Activated CD8-positive, alpha-beta memory T cell treated with anti-CD3 and anti-CD28 coated beads for 1 hour (primary cell): ENCODE measurements around the gene TEAD1.

ENCODE experiments used
- DNase-seq, 2 donors: peaks; one replicate each; pipeline ENCODE4 v3.0.0-alpha.2; 2020; ENCODE audit warnings: low read depth in 1 of 2; ENCODE audit errors: extremely low read depth in 1 of 2

Gene TEAD1

DNA sequence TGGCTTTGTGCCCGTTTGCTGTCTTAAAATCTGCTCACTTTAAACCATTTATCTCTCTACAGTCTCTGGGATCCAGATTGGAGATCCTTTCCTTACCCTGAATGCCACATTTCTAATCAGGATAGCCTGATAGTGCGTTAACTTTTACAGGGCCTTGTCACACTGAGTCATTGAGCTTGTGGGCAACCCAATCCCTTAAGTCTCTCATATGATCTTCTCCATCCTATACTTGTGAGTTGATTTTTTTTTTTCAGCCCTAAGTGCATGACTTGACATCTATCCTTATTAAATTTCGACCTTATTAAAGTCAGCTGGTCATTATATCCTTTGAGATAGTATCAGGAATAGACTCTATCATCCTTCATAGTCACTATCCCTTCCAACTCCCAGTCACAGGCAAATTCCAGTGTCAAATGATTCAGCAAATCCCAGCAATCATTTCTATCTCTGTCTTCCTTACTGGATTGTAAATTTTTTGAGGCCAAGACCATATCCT lies 57.7 kb downstream of the TEAD1 start:
- no peak for DNase-seq

DNA sequence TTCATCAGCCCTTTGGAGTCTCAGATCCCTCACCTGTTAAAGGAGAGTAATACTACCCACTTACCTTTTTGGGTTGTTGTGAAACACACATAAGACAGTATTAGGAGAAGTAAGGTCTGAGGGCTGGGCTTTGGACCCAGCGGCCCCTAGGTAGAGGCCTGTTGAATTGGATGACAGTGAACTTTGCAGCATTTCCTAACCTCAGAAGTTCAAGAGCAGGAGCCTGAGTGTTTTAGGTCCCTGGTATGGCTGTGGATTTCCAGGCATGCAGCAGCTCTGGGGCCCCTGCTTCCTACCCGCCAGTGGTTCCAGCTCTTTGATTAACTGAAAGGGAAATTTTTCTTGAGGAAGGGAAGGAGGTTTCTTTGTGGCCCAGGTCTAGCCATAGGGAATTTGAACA lies 58.9 kb downstream of the TEAD1 start:
- no peak for DNase-seq

DNA sequence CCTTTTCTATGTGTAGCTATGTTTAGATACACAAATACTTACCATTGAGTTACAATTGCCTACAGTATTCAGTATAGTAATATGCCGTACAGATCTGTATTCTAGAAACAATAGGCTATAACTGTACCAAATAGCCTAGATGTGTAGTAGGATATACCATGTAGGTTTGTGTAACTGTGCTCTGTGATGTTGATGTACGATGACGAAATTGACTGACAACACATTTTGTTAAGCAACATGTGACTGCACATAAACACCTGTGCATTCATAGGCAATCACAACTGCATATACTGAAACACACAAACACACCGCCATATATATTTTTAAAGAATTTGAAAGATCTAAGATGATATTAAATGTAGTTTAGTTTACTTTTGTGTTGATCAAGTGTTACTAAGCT lies 60.4 kb downstream of the TEAD1 start:
- no peak for DNase-seq

DNA sequence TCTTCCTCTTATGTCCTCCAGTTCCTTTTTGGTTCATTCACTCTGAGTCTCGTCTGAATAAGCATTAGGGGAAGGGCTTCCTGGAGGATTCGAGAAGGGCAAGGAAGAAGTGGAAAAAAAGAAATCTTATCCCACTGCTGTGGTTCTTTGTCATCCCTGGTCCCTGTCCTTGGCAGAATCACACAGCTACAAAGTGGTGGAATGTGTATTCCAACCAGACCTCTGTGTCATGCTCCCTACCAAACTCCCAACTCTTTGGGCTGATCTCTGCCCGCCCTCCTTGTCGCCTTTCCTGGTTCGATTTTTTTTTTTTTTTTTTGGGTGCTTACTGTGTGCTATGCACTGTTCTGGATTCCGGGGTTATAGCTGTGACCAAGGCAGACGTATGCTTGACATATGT lies 61.0 kb downstream of the TEAD1 start:
- DNase-seq = no peak

DNA sequence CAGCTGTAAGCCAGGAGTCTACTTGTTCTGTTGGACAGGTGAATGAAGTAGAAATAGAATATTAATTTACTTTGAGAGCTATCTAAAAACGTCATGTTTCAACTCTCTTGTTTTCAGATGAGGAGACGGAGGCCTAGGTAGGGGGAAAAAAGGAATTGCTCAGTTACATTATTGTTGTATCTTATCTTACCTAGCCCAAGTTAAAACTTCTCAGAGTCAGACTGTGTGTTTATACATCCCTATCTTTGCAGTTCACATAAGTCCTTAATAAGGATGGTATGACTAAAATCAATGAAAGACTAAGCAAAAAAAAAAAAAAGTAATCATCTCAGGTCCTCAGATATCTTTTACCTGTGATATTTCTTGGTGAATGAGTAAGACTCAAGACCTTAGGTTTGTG lies 62.8 kb downstream of the TEAD1 start:
- DNase-seq = no peak

DNA sequence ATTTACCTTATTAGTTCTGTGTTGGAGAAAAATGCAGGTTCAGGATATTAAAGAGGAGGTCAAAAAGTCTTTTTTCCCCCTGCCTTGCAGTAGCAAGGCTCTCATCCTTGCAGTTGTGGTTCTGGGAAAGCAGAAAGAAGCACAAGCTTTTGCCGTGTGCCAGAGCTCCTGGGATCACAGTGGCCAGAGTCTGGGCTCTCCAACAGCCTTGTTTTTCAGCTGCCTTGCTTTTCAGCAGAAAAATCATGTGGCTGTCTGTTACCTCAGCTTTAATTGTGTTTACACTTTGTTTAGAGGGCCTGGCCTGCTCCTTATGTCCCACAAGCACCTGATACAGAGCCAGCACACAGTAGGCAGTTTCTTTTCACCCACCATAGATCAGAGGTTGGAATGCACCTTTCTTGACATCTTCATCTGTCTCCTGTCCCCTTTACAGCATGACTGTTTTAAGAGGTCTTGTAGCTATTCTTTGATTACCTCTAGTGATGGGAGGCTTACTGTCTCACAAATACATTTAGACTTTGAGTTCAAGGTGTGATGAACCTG lies 67.5 kb downstream of the TEAD1 start:
- no peak for DNase-seq

DNA sequence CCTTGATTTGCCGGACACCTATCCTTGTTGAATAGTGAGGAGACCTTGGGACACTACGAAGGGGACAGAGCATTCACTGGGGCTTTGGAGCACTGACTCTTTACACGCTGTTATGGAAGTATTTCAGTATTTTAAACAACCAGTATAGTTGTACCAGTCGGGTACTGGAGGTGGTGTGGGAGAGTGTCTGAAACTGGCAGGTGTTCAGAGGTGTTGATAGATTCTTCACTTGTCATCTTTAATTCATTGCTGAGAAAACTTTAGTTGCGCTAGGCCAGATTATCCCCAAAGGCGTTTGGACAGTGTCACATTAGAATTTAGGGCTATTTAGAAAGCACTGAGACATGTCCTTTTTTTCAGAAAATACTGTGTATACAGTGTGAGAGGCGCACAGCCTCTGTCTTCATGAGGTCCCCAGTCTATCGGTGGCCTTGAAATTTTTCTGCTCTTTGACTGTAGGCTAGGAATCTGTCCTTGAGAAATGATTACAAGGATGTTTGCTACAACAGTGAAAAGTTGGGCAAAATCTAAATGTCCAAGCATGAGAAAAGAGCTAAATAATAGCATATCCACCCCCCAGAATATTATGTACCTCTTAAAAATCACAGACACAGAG lies 69.7 kb downstream of the TEAD1 start:
- no peak for DNase-seq

DNA sequence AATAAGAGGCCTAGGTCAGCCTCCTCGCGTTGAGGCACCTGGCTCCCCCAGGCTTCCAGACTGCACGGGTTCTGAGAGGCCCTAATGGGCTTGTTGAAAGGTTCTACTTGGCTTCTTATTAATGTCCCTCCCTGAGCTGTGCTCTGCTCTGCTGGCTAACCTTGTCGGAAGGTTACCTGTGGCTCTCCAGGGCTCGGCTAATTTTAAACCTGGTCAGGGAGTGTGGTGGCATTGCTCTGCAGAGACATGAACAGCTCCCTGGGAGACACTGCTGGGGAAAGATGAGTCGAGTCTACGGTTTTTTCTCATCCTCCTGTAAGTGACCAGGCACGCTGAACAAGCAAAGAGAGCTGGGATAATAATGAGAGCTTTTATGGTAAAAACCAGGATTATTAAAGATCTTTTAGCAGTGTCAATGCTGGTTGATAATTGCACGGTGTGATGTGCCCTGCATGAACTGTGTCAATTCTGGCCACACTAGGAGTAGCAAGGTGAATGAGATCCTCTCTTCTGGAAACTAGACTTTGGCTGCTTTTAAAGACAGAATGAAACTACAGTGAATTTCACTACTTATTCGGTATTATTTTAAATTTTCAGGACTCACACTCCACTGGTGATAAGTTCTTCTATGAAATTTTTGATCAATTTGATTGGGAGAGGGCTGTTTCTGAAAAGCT lies 70.7 kb downstream of the TEAD1 start:
- no peak for DNase-seq

DNA sequence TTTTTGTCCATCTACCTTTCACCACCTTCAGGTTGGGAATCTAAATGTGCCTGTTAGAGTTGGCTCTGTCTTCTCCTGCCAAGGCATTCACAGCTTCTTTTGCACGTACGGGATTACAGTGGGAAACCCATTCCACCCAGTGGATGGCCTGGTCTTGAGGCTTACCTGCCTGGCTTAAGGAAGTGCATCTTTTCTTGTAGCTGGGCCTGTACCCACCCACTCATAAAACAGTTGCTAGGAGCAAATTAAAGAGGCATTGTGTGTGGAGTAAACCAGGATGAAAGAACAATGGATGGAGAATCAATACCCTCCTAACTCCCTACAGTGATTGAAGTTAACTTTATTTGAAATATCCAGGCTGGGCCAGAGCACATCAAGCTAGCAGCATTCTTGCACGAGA lies 71.6 kb downstream of the TEAD1 start:
- no peak for DNase-seq

DNA sequence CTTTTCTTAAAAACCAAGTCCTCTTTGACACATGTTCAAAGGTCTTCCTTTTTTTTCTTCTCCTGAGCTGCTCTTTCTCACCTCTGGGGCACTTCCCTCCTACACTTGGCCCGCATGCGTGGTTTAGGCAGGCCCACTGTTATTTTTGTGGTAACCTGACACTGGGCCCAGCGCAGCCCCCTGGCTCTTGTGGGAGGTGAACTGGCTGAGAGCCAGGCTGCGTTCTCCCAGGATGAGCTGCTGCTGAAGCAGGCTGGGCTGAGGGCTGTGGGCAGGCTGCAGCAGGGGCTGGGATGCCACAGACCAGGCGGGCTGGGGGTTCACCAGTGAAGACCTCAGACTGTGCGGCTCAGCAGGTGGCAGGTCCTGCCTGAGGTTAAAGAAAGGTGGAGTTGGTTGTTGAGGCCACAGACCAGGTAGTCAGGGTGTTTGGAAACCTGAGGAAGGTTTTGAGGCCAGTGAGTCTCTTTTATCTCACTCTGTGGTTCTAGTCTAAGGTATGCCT lies 72.4 kb downstream of the TEAD1 start:
- DNase-seq = no peak

DNA sequence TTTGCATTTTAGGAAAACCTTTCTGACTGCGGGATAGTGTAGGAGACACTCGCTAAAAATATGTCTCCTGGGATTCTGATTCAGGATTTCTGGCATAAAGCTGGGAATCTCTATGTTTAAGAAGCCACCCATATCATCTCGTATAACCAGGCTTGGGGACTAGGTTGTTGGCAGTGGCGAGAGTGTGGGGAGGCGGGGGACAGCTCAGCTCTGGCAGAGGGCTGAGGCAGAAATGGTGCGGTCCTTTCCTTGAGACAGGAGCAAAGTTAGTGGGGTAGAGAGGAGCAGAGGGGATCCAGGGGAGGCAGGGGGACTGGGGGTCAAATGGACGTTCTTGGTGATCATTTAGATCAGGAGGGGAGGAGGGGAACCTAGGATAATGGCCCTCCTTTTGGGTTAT lies 74.3 kb downstream of the TEAD1 start:
- DNase-seq = no peak

DNA sequence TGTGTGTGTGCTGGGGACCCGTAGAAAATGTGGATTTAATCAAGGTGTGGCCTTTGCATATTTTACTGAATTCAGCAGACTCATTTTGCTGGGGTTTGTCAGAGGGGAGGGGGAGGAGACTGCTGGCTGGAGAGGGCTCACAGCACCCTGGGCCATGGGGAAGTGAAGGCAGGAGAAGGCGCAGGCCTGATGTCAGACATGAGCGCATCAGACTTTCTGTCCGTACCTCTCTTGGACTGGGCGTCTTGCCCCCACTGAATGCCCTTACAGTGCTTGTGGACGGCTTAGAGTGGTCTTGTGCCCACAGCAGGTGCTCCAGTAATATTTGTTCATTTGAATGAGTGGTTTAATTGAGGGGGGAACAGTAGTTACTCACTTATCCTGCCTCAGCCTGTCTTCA lies 75.2 kb downstream of the TEAD1 start:
- DNase-seq = no peak

DNA sequence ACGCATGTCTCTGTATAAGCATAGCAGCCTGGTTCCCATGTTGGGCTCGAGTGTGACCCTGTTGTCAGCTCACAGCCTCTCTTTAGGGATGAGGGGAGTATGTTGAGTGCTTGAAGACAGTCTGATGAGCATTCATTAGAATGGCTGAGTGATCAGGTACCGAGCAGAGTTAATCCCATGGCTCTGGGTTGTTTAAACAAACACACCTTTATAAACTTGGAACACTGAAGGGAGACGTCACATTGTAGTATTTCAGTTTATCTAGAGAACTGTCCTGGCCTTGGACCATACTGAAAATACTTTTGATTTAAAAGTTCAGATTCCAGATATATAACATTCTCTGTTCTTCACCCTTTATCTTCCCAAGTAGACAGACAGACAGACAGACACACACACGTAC lies 76.0 kb downstream of the TEAD1 start:
- no peak for DNase-seq

DNA sequence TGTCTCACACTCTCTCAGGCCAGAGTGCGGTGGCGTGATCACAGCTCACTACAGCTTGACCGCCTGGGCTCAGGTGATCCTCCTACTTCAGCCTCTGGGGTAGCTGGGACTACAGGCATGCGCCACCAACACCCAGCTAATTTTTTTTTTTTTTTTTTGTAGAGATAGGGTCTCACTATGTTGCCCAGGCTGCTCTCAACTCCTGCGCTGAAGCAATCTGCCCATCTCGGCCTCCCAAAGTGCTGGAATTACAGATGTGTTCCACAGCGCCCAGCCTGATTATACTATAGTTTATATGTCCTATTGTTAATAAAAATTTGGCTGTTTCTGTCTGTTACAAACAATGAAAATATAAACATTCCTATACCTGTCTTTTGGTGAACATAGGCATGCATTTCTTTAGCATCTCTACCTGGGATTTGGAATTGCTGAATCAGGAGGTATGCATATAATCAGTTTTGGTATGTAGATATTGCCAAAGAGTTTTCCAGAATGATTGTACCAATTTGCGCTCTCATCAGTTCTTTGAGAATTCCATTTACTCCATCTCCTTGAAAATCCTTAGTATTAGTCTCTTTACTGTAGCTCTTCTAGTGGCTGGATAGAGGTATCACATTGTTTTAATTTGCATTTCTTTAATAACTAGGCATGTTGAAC lies 78.8 kb downstream of the TEAD1 start:
- DNase-seq = no peak

DNA sequence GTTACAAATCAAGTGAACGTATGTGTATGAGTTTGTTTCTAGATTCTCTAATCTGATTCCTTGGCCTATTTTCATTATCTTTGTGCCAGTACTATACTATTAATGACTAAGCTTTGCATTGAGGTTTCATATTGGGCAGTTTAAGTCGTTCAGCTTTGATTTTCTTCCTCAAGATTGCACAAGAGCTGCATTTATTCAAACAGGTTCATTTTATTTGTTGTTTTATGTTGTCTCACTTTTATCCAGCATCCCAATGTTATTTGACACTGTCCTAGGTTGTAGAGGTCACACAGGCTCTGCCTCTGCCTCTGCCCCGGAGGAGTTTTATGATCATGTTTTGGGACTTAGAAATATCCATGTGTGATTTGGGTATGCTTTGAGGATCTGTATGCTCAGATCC lies 79.8 kb downstream of the TEAD1 start:
- no peak for DNase-seq

DNA sequence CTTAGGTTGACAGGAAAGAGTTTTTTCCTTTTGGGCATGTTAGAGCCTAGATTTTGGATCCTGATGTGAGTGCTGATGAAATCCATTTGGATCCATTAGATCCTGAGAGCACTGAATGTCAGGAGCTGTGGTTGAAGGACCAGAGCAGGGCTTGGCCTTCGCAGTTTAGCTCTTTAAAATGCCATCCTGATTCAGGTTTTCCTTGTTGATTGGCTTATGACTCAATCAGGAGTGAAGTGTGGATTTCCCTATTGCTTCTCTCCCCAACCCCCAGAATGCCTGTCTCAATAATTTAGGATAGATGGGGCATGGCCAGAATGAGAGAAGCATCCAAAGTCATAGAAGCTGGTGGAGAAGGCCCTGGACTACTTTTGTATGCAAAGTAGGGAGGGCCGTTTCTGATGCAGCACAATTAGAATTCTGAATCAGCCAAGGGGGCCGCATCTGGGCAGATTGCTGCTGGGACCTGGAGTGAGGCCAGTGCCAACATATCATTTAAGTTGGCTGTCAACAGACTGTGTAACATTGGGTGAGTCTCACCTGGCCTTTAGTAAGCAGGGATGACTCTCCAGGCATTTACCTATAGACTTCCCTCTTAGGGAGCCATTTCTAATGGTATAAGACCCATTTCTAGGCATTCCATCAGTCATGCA lies 80.5 kb downstream of the TEAD1 start:
- DNase-seq = no peak

DNA sequence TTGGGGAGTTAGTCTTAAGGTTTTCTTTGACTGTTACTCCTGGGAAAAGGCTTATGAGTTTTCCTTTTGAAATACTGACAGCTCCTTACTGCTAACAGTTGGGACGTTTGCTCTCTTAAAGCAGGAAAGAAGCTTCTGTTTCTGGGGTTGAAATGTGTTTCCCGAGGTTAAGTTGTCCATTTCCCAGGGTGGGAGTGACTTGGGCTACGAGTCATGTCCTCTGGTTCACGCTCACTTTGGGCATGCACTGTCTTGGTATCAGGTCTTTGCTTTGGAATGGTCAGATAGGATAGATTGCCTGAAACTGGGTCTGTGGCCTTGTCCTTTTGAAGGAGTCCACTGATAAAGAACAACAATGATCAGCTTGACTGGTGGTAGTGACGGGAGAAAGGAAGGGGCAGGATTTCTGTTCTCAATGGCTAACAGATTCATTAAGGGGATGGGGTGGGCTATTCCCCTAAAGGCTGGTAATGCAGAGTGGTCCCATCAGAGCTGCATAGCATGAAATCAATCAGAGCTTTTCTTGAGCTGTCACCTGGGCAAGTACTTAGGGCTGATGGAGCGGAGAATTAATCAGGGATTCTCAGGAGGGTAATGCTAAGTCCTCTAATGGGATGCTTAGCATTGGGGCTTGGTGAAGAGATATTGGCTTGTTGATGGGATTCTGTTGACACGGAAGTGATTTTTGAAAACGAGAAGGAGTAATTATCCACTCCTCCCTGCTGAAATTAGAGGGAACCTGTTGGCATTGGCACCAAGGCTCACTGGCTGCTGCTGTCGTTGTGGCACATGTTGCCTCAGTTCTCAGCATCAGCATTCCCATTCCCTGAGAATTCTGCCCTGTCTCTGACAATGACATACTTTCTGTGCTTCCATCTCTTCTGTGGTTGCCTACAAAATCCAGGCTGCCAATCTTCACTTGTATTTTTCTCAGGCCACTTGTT lies 81.6 kb downstream of the TEAD1 start:
- DNase-seq = no peak

DNA sequence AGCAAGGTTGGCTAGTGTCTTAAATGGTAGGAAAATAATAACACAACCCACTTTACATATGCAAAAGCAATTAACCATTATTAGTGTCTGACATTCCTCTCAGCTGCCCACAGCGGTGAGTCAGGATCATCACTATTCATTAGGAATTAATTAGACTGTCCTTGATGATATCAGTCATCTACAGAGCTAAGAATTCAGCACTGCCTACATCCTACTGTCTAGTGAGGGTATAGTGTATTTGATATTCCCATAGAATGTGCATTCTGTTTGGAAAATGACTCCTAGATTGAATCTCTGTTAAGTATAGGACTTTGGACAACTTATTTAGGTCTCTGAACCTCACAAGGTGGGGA lies 82.2 kb downstream of the TEAD1 start:
- no peak for DNase-seq

DNA sequence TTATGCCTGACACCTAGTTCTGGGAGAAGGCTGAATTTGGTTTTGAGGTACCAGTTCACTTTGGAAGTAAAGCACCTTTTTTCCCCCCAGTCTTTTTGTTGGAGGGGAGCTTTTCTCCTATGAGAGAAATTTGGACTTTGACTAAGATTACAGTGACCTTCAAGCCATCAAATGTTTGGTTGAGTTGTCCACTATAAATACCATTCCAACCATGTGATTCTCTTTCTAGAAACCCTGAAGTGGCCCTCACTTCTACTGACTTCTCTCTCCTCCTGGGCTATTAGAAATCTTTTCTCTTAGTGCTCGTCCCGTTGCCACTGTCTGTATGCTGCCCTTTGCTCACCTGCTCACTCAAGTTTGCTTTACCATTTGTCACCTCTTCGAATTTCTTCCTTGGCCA lies 82.6 kb downstream of the TEAD1 start:
- no peak for DNase-seq

DNA sequence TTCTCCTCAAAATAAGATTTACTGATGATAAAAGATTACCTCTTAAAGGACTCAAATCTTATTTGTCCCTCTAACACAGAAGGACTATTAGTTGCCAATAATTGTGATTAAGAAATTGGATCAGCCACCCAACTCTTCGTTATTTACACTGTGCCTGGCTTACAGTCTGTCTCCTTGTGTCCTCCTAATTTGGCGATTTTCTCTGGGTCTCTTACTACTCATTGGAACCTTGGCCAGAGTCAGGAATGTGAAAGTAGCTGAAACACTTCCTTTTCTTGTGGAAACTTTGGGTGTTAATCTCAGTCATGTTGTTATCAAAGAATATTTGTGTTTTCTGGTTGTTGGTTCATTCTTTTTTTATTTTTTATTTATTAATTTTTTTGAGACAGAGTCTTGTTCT lies 83.2 kb downstream of the TEAD1 start:
- DNase-seq = no peak
